ENCODE measurements around the gene OSBPL2. TPM values are rescaled to one million over a fixed set of nuclear protein-coding genes. Genes with fewer than 3 reads are reported as not detected.
A peak's percentile ranks its signal among the peaks of the same experiment; 100 is the strongest.

Gene OSBPL2
- total and polyA plus RNA-seq, 9 of the 15 experiments (the other 6 are each of a cell fraction or from before 2014, with no cell fraction given), result 2.5 to 25.6 (median 14.1) TPM

DNA sequence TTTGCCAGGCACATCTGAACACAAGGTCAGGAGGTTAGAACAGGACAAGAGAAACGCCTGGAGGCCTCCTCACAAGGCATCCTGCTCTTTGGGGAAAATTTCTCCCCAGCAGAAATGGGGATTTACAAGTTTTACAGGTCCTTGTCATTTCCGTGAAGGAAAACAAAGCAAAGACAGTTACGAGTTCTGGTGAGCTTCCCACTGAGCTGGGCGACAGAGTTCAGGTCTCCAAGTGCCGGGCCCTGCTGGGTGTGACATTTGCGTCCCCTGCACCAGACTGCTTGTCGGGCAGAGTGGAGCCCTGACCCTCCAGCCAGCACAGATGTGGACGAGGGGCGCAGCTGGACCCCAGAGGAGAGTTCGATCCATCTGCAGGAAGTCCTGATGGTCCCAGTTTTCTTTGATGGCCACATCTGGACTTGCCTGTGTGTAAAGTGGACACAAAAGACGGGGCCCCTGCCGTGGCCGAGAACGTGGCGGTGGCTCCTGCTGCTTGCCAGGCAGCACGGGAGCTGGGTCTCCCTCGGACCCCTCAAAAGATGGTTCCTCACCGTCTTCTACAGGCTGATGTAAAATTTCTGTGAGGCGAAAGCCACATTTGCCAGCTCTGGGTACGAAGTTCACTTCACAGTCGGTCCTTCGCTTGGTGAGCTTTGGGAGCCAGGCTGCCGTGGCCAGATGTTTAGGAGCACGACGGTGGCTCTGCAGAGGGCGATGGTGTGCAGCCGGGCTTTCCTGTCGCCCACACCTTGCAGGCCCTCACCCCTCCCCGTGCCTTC is 59.3 kb downstream of the OSBPL2 start:
- intact Hi-C loops (cut with micrococcal nuclease) (no loop called here), in situ Hi-C loops (cut with MboI) (no loop called here)
- TF ChIP-seq ZNF197 (CRISPR knock-in tag; IDR thresholded peaks at IDR 0.05; ENCODE audit: low read depth) (no peak), SMARCA4 (IDR thresholded peaks at IDR 0.05) (no peak), MBD2 (IDR thresholded peaks at IDR 0.05; ENCODE audit: borderline replicate concordance, low read depth) (no peak), NR2C1 (IDR thresholded peaks at IDR 0.05) (no peak), NR2C1 (tag; IDR thresholded peaks at IDR 0.05) (no peak), ZNF263 (CRISPR knock-in tag; IDR thresholded peaks at IDR 0.05; ENCODE audit: borderline replicate concordance) (no peak), EP400 (IDR thresholded peaks at IDR 0.05) (no peak), NCOA6 (IDR thresholded peaks at IDR 0.05) (no peak)
- Histone ChIP-seq H3K4me2 (ENCODE audit: insufficient read depth, low read length) (no peak overlapping the region), H3K9ac (ENCODE audit: insufficient read depth in 1 of 2, low read depth in 2 of 2, low read length in 2 of 2) (peak overlapping the region in 1 of 2 experiments; percentile 46; a peak in 2 of 4 replicates), H3K36me3 (ENCODE audit: control insufficient read depth, insufficient read depth, low read length) (peaks cover 20% of the 10 kb centered on the region; the same call in 1 of the 3 replicates), H3K27ac (ENCODE audit: extremely low read depth, low read depth, low read length) (no peak overlapping the region), H2AFZ (ENCODE audit: low read depth, low read length) (no peak overlapping the region), H3K27me3 (ENCODE audit: control insufficient read depth in 2 of 2, insufficient read depth in 2 of 2, low read length in 2 of 2) (no peaks in the 10 kb centered on the region), H3K9me1 (ENCODE audit: control insufficient read depth, insufficient read depth, low read length) (no peaks in the 10 kb centered on the region), H4K20me1 (replicated peaks; ENCODE audit: control insufficient read depth, insufficient read depth, low read length) (no peaks in the 10 kb centered on the region), H3K79me2 (ENCODE audit: control insufficient read depth, insufficient read depth, low read length) (no peaks in the 10 kb centered on the region), H3K9me3 (replicated peaks; ENCODE audit: control insufficient read depth, insufficient read depth, low read depth, low read length) (no peaks in the 10 kb centered on the region), H3K4me3 (no peak overlapping the region), H3K4me1 (replicated peaks in 1 of 2; ENCODE audit: control insufficient read depth in 2 of 2, insufficient read depth in 2 of 2, low read length in 2 of 2) (peaks cover 0 to 32% of the 10 kb centered on the region in 2 experiments; a peak in 2 of 5 replicates)
- ATAC-seq (no peak), FAIRE-seq (no peak), DNase-seq (ENCODE audit: extremely low read depth in 1 of 4, low spot score in 3 of 4) (no peak)
- ChIA-PET POLR2A (no interaction called here), CTCF (ENCODE audit: low intra/inter-chr PET ratio) (interaction anchor here (0.7 kb wide), 1 partner anchor 84 kb away, joined by 3 read pairs; no protein-coding TSS in a partner anchor)
- no TSS peak for BruUV-seq (replicated peaks)
- WGBS (ENCODE audit: insufficient coverage, low coverage, missing lambda C conversion rate), result 68% methylated on average over 28 of the region's 29 CpGs

All from K562 (cell line).